ENCODE results near the gene NDNF. TPM values are rescaled to one million over a fixed set of nuclear protein-coding genes. Genes with fewer than 3 reads are reported as not detected.

The NDNF gene
- total RNA-seq = 1 to 10 TPM; 2.9 to 6.7 (median 4.8) TPM

GRCh38 chr4:121072224-121073003 lies at the start of gene NDNF:
NDNF (minus strand) TSS chr4:121072535; CDS start chr4:121045837, 26,698 bp downstream.
- 1% methylated on average over 66 to 72 of the region's 76 CpGs for WGBS, 2 donors
- peak within 1 kb of the TSS; percentile 43 for H3K4me3 ChIP-seq (ENCODE audit: low read depth, poor library complexity, severe bottlenecking)
- intact Hi-C loops (cut with DNase I; ENCODE audit: low total_unique reads) = no loop called here
- peak in 1 of 2 donors; percentile 84 for DNase-seq (ENCODE audit: low spot score in 2 of 2)
- TF ChIP-seq, protein P1, sequence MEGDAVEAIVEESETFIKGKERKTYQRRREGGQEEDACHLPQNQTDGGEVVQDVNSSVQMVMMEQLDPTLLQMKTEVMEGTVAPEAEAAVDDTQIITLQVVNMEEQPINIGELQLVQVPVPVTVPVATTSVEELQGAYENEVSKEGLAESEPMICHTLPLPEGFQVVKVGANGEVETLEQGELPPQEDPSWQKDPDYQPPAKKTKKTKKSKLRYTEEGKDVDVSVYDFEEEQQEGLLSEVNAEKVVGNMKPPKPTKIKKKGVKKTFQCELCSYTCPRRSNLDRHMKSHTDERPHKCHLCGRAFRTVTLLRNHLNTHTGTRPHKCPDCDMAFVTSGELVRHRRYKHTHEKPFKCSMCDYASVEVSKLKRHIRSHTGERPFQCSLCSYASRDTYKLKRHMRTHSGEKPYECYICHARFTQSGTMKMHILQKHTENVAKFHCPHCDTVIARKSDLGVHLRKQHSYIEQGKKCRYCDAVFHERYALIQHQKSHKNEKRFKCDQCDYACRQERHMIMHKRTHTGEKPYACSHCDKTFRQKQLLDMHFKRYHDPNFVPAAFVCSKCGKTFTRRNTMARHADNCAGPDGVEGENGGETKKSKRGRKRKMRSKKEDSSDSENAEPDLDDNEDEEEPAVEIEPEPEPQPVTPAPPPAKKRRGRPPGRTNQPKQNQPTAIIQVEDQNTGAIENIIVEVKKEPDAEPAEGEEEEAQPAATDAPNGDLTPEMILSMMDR (IDR thresholded peaks at IDR 0.05) = no peak
- no peak for TF ChIP-seq POLR2A (IDR thresholded peaks at IDR 0.05)

- DNase-seq (ENCODE audit: low spot score in 2 of 2) = no peak
- intact Hi-C loops (cut with DNase I; ENCODE audit: low total_unique reads) = no loop called here
- H3K4me3 ChIP-seq (ENCODE audit: low read depth, poor library complexity, severe bottlenecking) = no peak overlapping the region
- TF ChIP-seq, protein P1 (IDR thresholded peaks at IDR 0.05) = no peak
- TF ChIP-seq POLR2A (IDR thresholded peaks at IDR 0.05) = no peak
- WGBS, 2 donors = 87 to 91% methylated on average over 1 of the region's 1 CpG
Observed at GRCh38 chr4:121119715-121120114, 47.4 kb upstream of the NDNF start.

- no peak for DNase-seq (ENCODE audit: low spot score in 2 of 2)
- 67 to 78% methylated on average over 2 of the region's 2 CpGs for WGBS, 2 donors
- no peak overlapping the region for H3K4me3 ChIP-seq (ENCODE audit: low read depth, poor library complexity, severe bottlenecking)
- intact Hi-C loops (cut with DNase I; ENCODE audit: low total_unique reads) = no loop called here
- TF ChIP-seq, protein P1 (IDR thresholded peaks at IDR 0.05) = no peak
Observed at GRCh38 chr4:121118344-121118743, 46.0 kb upstream of the NDNF start.

DNA sequence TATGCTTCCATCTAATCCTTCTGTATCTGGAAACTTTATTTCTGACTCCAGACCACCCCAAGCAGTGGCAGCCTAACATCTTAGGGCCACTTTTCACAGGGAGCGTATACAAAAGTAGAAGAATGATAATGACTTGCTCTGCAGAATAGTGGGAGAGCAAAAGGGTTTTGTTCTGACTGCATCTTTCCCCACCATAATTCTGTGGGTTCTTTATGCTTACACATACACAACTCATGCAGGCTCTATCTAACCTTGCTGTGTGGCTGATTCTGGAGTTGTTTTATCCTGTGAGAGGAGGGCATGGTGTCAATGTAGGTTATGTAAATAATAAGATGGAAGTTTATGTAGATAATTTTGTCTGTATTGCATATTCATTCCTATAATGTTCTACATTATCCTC lies 42.4 kb upstream of the NDNF start:
- intact Hi-C loops (cut with DNase I; ENCODE audit: low total_unique reads) = no loop called here
- TF ChIP-seq POLR2A (IDR thresholded peaks at IDR 0.05) = no peak
- TF ChIP-seq, protein P1 (IDR thresholded peaks at IDR 0.05) = no peak
- WGBS, 2 donors = 93 to 100% methylated on average over 1 of the region's 1 CpG
- DNase-seq (ENCODE audit: low spot score in 2 of 2) = no peak
- H3K4me3 ChIP-seq (ENCODE audit: low read depth, poor library complexity, severe bottlenecking) = no peak overlapping the region

DNA sequence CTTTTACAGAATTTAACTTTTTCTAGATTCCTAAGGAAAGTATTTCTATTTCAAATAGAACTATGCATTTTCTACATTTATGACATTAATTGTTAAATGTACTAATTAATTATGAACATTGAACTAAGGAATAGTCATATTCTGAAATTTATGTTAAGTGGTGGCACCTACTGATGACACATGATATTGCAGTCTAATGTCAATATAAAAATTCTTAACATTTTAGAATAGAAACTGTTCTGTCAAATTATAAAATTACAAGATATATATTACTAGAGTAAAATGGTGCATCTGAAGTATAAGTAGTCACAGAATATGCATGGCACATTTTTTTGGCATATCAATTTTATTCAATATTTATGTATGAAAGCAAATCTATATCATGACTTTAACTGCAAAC lies 40.2 kb upstream of the NDNF start:
- intact Hi-C loops (cut with DNase I; ENCODE audit: low total_unique reads) = no loop called here
- DNase-seq (ENCODE audit: low spot score in 2 of 2) = no peak
- H3K4me3 ChIP-seq (ENCODE audit: low read depth, poor library complexity, severe bottlenecking) = no peak overlapping the region
- no peak for TF ChIP-seq POLR2A (IDR thresholded peaks at IDR 0.05)
- TF ChIP-seq, protein P1 (IDR thresholded peaks at IDR 0.05) = no peak

- intact Hi-C loops (cut with DNase I; ENCODE audit: low total_unique reads) = no loop called here
- 83 to 88% methylated on average over 2 of the region's 2 CpGs for WGBS, 2 donors
- TF ChIP-seq POLR2A (IDR thresholded peaks at IDR 0.05) = no peak
- TF ChIP-seq, protein P1 (IDR thresholded peaks at IDR 0.05) = no peak
- H3K4me3 ChIP-seq (ENCODE audit: low read depth, poor library complexity, severe bottlenecking) = no peak overlapping the region
- no peak for DNase-seq (ENCODE audit: low spot score in 2 of 2)
Observed at GRCh38 chr4:121108557-121108956, 36.2 kb upstream of the NDNF start.

All from lower leg skin (tissue), 4 donors.